HG03432 (cell line): ENCODE results near the gene ABI2.
"Not testable (repeated sequence)": the region's sequence is repeated elsewhere in the genome, so short reads cannot be mapped to it uniquely, and the experiment has no call there.

Experiments used
- ATAC-seq: cut with Tn5 transposase; IDR thresholded peaks from one replicate; pipeline ENCODE4 v1.9.1; 2021; ENCODE audit warnings: mild to moderate bottlenecking, moderate library complexity; ENCODE audit not compliant: unreplicated experiment

The ABI2 gene

GRCh38 chr2:203327901-203328759, at the start of gene ABI2:
ABI2 (plus strand) TSS chr2:203328394; CDS start chr2:203328515, 121 bp downstream.
- ATAC-seq = peak; percentile 77

- no peak for ATAC-seq
Observed at GRCh38 chr2:203279288-203279687, 48.9 kb upstream of the ABI2 start.

GRCh38 chr2:203280428-203281064, 47.6 kb upstream of the ABI2 start:
- no peak for ATAC-seq

- no peak for ATAC-seq
Observed at GRCh38 chr2:203282101-203282500, 46.1 kb upstream of the ABI2 start.

GRCh38 chr2:203286532-203286931, 41.7 kb upstream of the ABI2 start:
- ATAC-seq = no peak

GRCh38 chr2:203301667-203302066, 26.5 kb upstream of the ABI2 start:
- ATAC-seq = no peak

GRCh38 chr2:203302586-203302985, 25.6 kb upstream of the ABI2 start:
- ATAC-seq = not testable (repeated sequence)

- ATAC-seq = no peak
Observed at GRCh38 chr2:203310688-203311436, 17.3 kb upstream of the ABI2 start.

GRCh38 chr2:203326356-203326755, 1.8 kb upstream of the ABI2 start:
- ATAC-seq = no peak

GRCh38 chr2:203327582-203327900, 653 bp upstream of the ABI2 start:
- no peak for ATAC-seq

GRCh38 chr2:203328760-203329540, 756 bp downstream of the ABI2 start:
- ATAC-seq = peak; percentile 68

- no peak for ATAC-seq
Observed at GRCh38 chr2:203330434-203330833, 2.2 kb downstream of the ABI2 start.

- ATAC-seq = no peak
Observed at GRCh38 chr2:203338322-203338721, 10.1 kb downstream of the ABI2 start.

GRCh38 chr2:203340791-203341487, 12.7 kb downstream of the ABI2 start:
- no peak for ATAC-seq

- ATAC-seq = no peak
Observed at GRCh38 chr2:203341741-203342310, 13.6 kb downstream of the ABI2 start.

- ATAC-seq = not testable (repeated sequence)
Observed at GRCh38 chr2:203342374-203342773, 14.2 kb downstream of the ABI2 start.

- no peak for ATAC-seq
Observed at GRCh38 chr2:203344667-203345066, 16.5 kb downstream of the ABI2 start.

GRCh38 chr2:203346612-203347011, 18.4 kb downstream of the ABI2 start:
- ATAC-seq = no peak

GRCh38 chr2:203347375-203347774, 19.2 kb downstream of the ABI2 start:
- no peak for ATAC-seq
